Nucleus accumbens (tissue), 56 donors: ENCODE results near the gene BRF1.

Source experiments
- DNase-seq, 56 donors: peaks; one replicate each; lab custom pipeline; 2025; lab: John Stamatoyannopoulos, UW

BRF1 gene

GRCh38 chr14:105214324-105214915 lies 86.4 kb downstream of the BRF1 start:
- DNase-seq = no peak

DNA sequence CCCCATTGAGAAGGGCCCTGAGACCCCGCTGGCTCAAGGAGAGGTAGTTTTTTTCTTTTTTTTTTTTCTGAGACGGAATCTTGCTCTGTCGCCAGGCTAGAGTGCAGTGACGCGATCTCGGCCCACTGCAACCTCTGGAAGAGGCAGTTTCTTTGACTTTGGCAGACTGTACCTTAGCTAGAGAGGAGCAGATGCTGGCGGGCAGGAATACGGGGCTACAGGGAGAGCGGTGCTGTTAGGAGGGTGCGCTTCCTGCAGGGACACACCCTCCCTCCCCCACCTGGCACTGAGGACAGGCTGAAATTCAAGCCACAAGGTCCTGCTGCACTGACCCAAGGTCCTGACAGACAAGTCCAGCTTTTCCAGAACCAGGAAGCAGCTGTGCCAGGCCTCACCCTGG lies 87.4 kb downstream of the BRF1 start:
- DNase-seq = no peak

- DNase-seq = no peak
Measured at GRCh38 chr14:105212541-105213300, 88.1 kb downstream of the BRF1 start.

DNA sequence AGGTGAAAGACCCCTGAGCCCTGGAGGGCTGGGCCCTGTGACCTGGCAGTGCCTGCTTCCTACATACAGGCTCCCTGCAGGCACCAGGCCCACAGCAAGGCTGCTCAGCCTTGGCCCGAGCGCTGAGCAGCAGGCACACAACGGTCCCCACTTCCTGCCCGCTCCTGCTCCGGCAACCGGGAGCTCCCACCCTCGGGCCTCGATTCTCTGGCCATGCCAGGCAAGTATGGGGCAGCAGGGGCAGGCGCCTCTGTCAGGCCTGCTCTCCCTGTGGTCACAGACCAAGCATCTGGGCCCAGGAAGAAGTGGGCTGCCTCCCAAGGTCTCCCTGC lies 89.1 kb downstream of the BRF1 start:
- DNase-seq = no peak

DNA sequence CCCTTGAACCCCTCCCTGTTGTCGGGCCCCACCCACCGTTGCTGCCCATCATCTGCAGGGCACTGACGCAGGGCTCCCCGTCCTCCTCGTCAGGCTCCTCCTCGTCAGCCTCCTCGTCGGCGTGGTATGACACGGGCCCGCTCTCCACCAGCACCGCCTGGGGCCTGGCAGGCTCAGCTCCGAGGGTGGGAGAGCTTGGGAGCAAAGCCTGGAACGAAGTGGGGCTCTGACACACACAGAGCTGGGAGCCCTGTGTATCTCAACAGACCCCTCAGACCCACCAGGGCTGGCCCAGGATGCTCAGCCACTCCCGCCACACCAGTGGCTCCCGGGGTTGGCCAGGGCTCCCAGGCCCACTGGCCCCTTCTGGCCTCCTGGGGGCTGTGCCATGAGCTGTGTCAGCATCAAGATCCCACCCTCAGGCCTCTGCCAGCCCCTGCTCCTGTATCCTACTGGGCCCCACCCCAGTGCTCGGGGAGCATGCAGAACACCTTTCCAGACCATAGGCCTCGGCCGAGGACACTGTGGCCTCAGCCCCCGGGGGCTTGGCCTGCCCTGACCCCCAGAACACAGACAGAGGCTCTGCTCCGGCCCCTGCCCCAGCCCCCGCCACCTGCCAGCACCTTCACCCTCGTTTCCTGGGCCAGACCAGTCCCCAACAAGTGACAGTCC lies 89.6 kb downstream of the BRF1 start:
- no peak for DNase-seq

- DNase-seq = no peak
Measured at GRCh38 chr14:105210266-105211025, 90.4 kb downstream of the BRF1 start.

DNA sequence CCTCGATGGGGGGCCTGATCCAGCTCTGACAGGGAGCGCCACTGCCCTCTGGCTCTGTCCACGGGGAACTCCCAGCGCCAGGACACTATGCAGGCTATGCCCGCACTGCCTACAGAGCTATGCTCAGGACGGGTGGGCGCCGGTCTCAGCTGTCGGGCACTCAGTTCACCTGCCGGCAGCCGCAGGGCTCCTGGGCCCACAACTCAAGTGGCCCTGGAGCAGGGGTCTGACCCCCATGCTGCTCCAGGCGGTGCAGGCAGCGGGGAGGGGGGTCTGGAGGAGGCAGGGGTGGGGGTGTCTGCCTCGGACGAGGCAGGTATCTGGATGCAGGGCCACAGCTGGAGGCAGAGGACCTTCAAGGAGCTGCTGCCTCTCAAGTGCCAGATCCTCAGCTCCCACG lies 91.2 kb downstream of the BRF1 start:
- DNase-seq = no peak

GRCh38 chr14:105209091-105209490 lies 91.7 kb downstream of the BRF1 start:
- no peak for DNase-seq

GRCh38 chr14:105208738-105209075 lies 92.1 kb downstream of the BRF1 start:
- DNase-seq = no peak

GRCh38 chr14:105207996-105208737 lies 92.6 kb downstream of the BRF1 start:
- no peak for DNase-seq

GRCh38 chr14:105207460-105207901 lies 93.3 kb downstream of the BRF1 start:
- DNase-seq = no peak

- no peak for DNase-seq
Measured at GRCh38 chr14:105206873-105207272, 93.9 kb downstream of the BRF1 start.

DNA sequence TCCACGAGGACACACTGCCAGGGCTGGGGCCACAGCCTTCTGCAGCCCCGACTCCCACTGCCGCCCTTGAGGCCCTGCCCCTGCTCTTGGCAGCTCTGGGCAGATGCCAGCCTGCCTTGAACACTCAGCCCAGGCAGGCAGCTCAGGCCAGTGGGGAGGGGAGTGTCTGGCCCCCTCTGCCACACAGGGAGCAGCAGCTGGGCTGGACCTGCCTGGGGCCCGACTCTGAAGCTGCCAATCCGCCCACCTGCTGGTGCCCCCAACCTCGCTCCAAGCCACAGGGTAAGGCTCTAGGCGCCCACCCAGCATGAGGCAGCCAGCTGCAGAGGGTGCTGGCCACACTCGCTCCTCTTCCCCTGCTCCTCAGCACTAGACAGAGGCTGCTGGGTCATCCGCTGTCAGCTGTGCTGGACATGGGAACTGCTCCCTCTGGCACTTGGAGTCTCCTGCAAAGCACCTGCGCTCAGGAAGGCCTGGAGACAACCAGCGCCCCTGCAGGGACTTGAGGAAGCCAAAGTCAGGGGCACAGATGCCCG lies 95.1 kb downstream of the BRF1 start:
- peak in 4 of 56 donors; percentile 12 to 35 (median 22) for DNase-seq

GRCh38 chr14:105204931-105205672 lies 95.7 kb downstream of the BRF1 start:
- no peak for DNase-seq

DNA sequence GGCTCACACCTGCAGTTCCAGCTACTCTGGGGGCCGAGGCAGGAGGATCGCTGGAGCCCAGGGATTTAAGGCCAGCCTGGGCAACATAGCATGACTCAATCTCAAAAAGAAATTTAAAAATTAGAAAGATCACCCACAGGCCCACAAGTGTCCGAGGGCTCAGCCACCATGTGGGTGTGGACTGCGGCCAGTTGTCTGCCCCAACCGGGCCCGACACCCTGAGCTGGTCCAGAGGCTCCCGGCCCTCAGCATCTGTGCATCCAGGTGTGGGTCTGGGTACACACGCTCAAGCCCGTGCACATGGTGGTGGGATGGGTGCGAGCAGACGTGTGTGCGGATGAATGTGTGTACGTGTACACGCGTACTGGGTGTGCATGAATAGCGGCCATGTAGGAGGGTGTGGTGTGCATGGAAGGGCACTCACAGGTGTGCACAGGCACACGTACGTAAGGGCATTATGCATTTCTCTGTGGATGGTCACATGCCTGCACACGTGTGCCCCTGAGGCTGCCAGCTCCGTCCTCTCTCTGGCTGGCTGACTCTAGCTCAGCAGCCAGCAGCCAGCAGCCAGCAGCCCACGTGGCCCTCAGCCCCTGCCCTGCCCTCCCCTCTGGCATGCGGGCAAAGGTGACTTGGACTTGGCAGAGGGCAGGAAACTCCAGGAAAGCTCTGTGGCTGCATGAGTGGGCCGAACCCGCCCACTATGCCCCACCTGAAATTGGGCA lies 96.4 kb downstream of the BRF1 start:
- peak in 34 of 56 donors; percentile 5 to 74 (median 48) for DNase-seq

GRCh38 chr14:105203701-105204100 lies 97.1 kb downstream of the BRF1 start:
- DNase-seq = no peak

DNA sequence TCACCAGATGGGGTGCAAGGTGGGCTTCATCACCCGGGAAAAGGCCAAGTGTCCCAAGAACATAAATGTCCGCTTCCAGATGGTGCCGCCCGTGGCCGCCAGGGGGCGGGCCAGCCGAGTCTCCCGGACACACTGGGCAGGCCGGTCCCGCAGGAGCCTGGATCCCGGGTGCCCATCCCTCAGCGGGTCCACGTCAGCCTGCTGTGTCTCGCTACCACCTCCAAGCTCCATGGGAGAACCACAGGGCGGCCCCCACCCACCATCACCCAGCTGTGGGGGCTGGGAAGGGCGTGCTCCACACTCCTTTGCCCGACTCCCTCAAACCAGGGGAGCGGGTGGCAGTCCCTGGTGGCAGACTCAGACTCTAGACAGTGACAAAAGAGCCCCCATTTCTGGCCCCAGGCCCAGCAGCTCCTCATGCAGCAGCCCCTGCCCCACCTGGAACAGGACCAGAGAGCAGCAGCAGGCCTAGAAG lies 97.7 kb downstream of the BRF1 start:
- DNase-seq = peak in 47 of 56 donors; percentile 16 to 83 (median 52)

DNA sequence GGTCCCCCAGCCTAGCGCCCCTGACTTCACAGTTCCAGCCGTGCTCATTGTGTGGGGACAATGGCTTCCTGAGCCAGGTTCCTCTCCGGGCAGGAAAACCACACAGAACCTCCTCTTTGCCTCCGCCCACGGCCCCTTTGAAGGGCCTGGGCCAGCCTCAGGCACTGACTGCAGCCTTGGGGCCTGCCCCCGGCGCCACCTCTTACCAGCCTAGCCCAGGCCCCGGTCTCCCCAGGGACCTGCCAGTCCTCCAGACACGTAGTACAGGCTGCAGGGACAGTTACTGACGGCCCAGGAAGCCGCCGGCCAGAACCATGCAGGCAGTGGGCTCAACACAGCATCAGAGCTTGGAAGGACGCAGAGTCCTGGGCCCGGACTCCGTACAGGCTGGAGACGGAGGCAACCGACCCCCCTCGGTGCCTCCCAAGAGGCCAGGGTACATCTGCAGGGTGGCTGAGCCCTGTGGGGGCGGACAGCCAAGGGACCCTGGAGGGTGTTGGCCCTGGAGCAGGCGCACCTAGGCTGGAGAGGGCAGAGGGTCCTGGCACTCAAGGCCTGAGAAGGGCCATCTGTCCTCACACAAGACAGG lies 98.8 kb downstream of the BRF1 start:
- DNase-seq = peak in 2 of 56 donors; percentile 10 to 22
